Activated B cell treated with CpG ODN at 0.5 μM for 24 hours (primary cell): ENCODE data around the gene DOK7. TPM values are rescaled to one million over a fixed set of nuclear protein-coding genes. Genes with fewer than 3 reads are reported as not detected.

Source experiments
- ATAC-seq: fragments of 200-7000 bp; cut with Tn5 transposase; one replicate; pipeline ENCODE4 v1.10.0; 2021; ENCODE audit warnings: low read depth, mild to moderate bottlenecking, moderate library complexity
- CTCF ChIA-PET: fragments of 350-600 bp; sonication (Branson Sonifier 250); formaldehyde crosslinking; loops from one replicate; lab custom pipeline; 2021; ENCODE audit warnings: antibody characterized with exemption; lab: Charles Lee
- POLR2A ChIA-PET: fragments of 350-600 bp; sonication (Branson Sonifier 250); formaldehyde crosslinking; loops from one replicate; lab custom pipeline; 2021; ENCODE audit warnings: antibody characterized with exemption; lab: Charles Lee
- DNase-seq: peaks from one replicate; pipeline ENCODE4 v3.0.0; 2022
- H3K27ac Mint-ChIP-seq: one replicate; pipeline ENCODE4 v1.8.0; 2020; ENCODE audit warnings: mixed read lengths
- H3K27me3 Mint-ChIP-seq: one replicate; pipeline ENCODE4 v1.8.0; 2021; ENCODE audit warnings: mixed read lengths
- H3K36me3 Mint-ChIP-seq: one replicate; pipeline ENCODE4 v1.8.0; 2021; ENCODE audit warnings: low read depth, mixed read lengths
- H3K4me1 Mint-ChIP-seq: one replicate; pipeline ENCODE4 v1.8.0; 2021; ENCODE audit warnings: mixed read lengths
- H3K4me3 Mint-ChIP-seq: one replicate; pipeline ENCODE4 v1.8.0; 2020; ENCODE audit warnings: mild to moderate bottlenecking, mixed read lengths
- H3K9me3 Mint-ChIP-seq: one replicate; pipeline ENCODE4 v1.8.0; 2020; ENCODE audit warnings: mixed read lengths
- intact Hi-C: fragments of 100-400 bp; cut with micrococcal nuclease; formaldehyde crosslinking; loops from one replicate; pipeline ENCODE4 v1.15.1; 2024
- total RNA-seq: library from RNA; stranded (reverse); gene quantifications from 2 replicates; pipeline ENCODE4 v1.2.3, GENCODE V29; 2022
- TF ChIP-seq, protein P1 (sequence below): fragments of 200-600 bp; IDR thresholded peaks from one replicate; pipeline ENCODE4 v1.8.0; 2022; ENCODE audit warnings: antibody characterized with exemption, mild to moderate bottlenecking

The DOK7 gene
- total RNA-seq, 1 donor from 2014 or later: 2.7 TPM

GRCh38 chr4:3463556-3464348 is 646 bp downstream of the DOK7 start:
- no peak overlapping the region for H3K27ac Mint-ChIP-seq
- no peaks in the 10 kb centered on the region for H3K36me3 Mint-ChIP-seq
- no peaks in the 10 kb centered on the region for H3K4me1 Mint-ChIP-seq
- intact Hi-C loops: no loop called here
- no peak for DNase-seq
- no peak overlapping the region for H3K4me3 Mint-ChIP-seq
- H3K27me3 Mint-ChIP-seq: peaks cover 18% of the 10 kb centered on the region
- CTCF ChIA-PET: no interaction called here
- TF ChIP-seq, protein P1, sequence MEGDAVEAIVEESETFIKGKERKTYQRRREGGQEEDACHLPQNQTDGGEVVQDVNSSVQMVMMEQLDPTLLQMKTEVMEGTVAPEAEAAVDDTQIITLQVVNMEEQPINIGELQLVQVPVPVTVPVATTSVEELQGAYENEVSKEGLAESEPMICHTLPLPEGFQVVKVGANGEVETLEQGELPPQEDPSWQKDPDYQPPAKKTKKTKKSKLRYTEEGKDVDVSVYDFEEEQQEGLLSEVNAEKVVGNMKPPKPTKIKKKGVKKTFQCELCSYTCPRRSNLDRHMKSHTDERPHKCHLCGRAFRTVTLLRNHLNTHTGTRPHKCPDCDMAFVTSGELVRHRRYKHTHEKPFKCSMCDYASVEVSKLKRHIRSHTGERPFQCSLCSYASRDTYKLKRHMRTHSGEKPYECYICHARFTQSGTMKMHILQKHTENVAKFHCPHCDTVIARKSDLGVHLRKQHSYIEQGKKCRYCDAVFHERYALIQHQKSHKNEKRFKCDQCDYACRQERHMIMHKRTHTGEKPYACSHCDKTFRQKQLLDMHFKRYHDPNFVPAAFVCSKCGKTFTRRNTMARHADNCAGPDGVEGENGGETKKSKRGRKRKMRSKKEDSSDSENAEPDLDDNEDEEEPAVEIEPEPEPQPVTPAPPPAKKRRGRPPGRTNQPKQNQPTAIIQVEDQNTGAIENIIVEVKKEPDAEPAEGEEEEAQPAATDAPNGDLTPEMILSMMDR: no peak
- H3K9me3 Mint-ChIP-seq: no peaks in the 10 kb centered on the region
- POLR2A ChIA-PET: no interaction called here
- no peak for ATAC-seq

DNA sequence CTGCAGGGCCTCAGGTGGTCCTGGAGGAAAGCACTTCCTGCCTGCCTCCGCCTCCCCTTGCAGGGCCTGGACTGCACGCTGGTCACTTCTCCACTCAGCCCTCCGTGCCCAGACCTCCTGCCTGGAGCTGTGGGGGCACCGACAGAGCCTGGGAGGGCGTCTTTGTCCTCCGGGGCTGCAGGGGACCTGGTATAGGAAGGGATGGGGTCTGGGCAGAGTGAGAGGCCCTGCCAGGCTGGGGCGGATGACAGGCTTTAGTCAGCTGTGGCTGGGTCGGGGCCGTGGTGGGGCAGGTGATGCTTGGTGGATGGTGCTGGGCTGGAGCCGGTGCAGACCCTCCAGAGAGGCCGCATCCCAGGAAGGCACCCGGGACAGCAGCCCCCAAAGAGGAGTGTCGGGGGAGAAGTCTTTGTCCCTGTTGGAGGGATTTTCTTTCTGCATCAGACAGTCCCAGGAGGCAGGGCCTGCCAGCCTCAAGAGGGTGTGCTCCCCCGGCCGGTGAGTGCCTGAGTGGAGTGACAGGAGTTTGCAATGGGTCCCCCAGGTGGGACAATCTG is 1.3 kb downstream of the DOK7 start:
- H3K36me3 Mint-ChIP-seq: no peaks in the 10 kb centered on the region
- H3K9me3 Mint-ChIP-seq: no peaks in the 10 kb centered on the region
- H3K4me1 Mint-ChIP-seq: no peaks in the 10 kb centered on the region
- DNase-seq (no peak), ATAC-seq (no peak)
- TF ChIP-seq, protein P1: no peak
- ChIA-PET CTCF (no interaction called here), POLR2A (no interaction called here)
- intact Hi-C loops: no loop called here
- H3K4me3 Mint-ChIP-seq: peak overlapping the region; percentile 24
- H3K27ac Mint-ChIP-seq: no peak overlapping the region
- peaks cover 18% of the 10 kb centered on the region for H3K27me3 Mint-ChIP-seq

DNA sequence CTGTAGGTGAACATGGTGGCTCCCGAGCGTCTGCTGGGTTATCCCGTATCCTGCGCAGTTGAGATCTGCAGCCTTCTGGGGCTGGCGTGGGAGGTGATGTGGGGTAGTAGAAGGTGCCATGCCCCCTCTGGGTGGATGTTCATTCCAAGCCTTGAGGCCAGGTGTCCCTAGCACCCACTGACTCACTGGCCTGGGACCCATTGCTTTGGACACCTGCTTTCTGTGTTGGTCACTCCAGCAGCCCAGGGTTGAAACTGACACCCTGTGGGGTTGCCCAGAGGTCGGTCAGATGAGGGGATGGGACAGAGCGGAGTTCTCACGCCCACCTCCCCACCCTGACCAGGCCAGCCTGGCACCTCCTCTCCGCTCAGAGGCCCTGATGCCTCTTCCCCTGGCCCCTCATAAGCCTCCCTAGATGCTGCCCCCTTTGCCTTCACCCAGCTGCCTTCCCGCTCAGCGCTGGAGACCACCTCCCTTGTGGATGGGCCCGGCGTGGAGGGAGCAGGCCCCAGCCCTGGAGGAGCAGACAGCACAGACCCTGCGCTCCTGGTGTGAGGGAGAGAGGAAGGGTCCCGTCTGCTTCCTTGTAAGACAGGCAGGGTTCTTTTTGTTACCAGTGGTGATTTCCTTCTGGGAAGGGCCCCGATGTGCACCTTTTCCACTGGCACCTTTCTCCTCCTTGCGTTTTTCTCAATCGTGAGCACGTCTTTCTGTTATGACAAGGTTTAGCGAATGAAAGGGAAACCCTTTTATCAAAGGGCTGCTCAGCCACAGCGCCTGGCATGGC is 2.0 kb downstream of the DOK7 start:
- Mint-ChIP-seq H3K27ac (no peak overlapping the region), H3K4me3 (no peak overlapping the region), H3K4me1 (no peaks in the 10 kb centered on the region), H3K27me3 (peaks cover 14% of the 10 kb centered on the region), H3K9me3 (no peaks in the 10 kb centered on the region), H3K36me3 (no peaks in the 10 kb centered on the region)
- ChIA-PET CTCF (no interaction called here), POLR2A (no interaction called here)
- intact Hi-C loops: no loop called here
- no peak for DNase-seq
- TF ChIP-seq, protein P1: no peak
- no peak for ATAC-seq

GRCh38 chr4:3465698-3466671 is 2.9 kb downstream of the DOK7 start:
- no peak overlapping the region for H3K4me3 Mint-ChIP-seq
- H3K9me3 Mint-ChIP-seq: no peaks in the 10 kb centered on the region
- TF ChIP-seq, protein P1: no peak
- DNase-seq: no peak
- CTCF ChIA-PET: no interaction called here
- POLR2A ChIA-PET: no interaction called here
- intact Hi-C loops: no loop called here
- H3K36me3 Mint-ChIP-seq: no peaks in the 10 kb centered on the region
- H3K4me1 Mint-ChIP-seq: no peaks in the 10 kb centered on the region
- H3K27me3 Mint-ChIP-seq: peaks cover 13% of the 10 kb centered on the region
- no peak for ATAC-seq
- no peak overlapping the region for H3K27ac Mint-ChIP-seq
